ENCODE results near the gene PABPN1L.

DNA sequence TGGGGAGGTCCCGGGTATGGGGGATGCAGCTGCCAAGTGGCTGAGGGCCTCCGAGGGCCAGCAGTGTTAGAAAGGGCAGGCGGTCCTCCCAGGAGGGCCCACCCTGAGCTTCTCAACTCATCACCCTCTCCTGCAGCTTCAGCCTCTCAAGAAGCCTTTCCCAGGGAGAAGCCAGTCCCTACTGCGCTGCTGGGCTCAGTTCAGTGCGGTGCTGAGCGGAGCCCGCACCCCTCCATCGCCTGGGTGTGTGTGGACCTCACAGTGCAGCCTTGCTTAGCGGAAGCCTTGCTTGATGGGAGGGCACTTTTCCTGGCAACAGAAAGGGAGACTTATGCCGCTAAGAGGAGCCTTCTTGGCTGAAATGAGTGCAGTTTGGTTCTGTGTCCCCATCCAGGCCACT, 51.2 kb downstream of the PABPN1L start:
- TF ChIP-seq, protein P1, sequence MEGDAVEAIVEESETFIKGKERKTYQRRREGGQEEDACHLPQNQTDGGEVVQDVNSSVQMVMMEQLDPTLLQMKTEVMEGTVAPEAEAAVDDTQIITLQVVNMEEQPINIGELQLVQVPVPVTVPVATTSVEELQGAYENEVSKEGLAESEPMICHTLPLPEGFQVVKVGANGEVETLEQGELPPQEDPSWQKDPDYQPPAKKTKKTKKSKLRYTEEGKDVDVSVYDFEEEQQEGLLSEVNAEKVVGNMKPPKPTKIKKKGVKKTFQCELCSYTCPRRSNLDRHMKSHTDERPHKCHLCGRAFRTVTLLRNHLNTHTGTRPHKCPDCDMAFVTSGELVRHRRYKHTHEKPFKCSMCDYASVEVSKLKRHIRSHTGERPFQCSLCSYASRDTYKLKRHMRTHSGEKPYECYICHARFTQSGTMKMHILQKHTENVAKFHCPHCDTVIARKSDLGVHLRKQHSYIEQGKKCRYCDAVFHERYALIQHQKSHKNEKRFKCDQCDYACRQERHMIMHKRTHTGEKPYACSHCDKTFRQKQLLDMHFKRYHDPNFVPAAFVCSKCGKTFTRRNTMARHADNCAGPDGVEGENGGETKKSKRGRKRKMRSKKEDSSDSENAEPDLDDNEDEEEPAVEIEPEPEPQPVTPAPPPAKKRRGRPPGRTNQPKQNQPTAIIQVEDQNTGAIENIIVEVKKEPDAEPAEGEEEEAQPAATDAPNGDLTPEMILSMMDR (IDR thresholded peaks at IDR 0.05), result no peak
- TF ChIP-seq POLR2A (IDR thresholded peaks at IDR 0.05), result no peak

Measured in right lobe of liver (tissue), 4 donors.